Measurements from ENCODE around the gene FNIP2. TPM values are rescaled to one million over a fixed set of nuclear protein-coding genes. Genes with fewer than 3 reads are reported as not detected.
"Not testable (repeated sequence)": the region's sequence is repeated elsewhere in the genome, so short reads cannot be mapped to it uniquely, and the experiment has no call there.

The FNIP2 gene
- total RNA-seq, 2 donors from 2014 or later: 26.7 to 38.2 TPM

GRCh38 chr4:158913766-158914165 lies 144.9 kb downstream of the FNIP2 start:
- WGBS, 2 donors: 78 to 89% methylated on average over 5 of the region's 5 CpGs
- Histone ChIP-seq H3K27ac (no peak overlapping the region), H3K9me3 (no peaks in the 10 kb centered on the region), H3K36me3 (replicated peaks in 1 of 2; ENCODE audit: insufficient read depth in 1 of 2, low read depth in 2 of 2) (no peaks in the 10 kb centered on the region), H3K27me3 (no peaks in the 10 kb centered on the region), H3K4me1 (no peaks in the 10 kb centered on the region), H3K4me3 (no peak overlapping the region)
- ATAC-seq (no peak), DNase-seq (no peak)
- intact Hi-C loops (cut with DNase I): no loop called here
- TF ChIP-seq POLR2A (IDR thresholded peaks at IDR 0.05) (no peak), CTCF (IDR thresholded peaks at IDR 0.05) (no peak)

DNA sequence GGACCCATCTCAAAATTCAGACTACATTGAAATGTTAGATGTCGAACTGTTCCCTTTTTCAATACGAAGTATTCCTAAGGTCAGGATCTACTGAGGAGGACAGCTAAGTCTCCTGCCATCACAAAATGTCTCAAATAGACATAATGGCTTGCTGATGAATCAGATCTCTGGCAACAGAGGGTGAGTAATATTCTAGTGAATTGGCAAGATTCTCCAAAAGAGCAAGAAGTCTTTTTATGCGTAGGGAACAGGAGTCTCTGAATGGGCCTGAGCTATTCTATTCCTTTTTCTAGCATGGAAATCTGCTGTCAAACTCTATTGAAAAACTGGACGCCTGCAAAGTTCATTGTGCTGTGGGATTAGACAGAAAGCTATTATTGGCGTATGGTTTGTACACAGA lies 145.4 kb downstream of the FNIP2 start:
- Histone ChIP-seq H3K36me3 (replicated peaks in 1 of 2; ENCODE audit: insufficient read depth in 1 of 2, low read depth in 2 of 2) (no peaks in the 10 kb centered on the region), H3K27ac (no peak overlapping the region), H3K27me3 (no peaks in the 10 kb centered on the region), H3K4me3 (no peak overlapping the region), H3K9me3 (no peaks in the 10 kb centered on the region), H3K4me1 (no peaks in the 10 kb centered on the region)
- DNase-seq (no peak), ATAC-seq (no peak)
- TF ChIP-seq CTCF (IDR thresholded peaks at IDR 0.05) (no peak), POLR2A (IDR thresholded peaks at IDR 0.05) (no peak)
- 76 to 81% methylated on average over 5 of the region's 5 CpGs for WGBS, 2 donors
- intact Hi-C loops (cut with DNase I): no loop called here

DNA sequence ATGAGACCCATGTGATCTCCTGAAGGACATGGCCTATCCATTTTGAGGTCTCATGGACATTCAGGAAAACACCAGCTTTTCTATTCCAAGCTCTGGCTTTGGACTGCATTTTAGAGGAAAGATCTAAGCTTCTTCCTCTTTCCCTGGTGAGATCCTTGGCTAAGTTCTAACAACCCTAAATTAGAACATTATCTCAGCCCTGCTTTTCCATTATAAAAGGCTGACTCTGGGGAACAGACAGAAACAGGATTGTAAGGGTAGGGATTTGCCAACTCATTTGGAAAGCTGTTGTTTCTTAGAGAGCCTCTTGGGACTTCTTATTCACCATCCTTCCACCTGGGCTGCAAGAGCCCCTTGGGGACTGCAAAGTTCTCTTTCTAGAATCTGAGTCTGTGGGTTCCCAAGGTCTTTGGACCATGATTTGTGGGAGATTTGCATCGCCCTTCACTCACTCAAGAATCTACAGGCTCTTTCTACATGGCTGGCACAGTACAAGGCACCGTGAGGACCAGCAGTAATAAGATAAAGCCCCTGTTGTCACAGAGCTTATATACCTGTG lies 146.9 kb downstream of the FNIP2 start:
- H3K4me1 ChIP-seq: no peaks in the 10 kb centered on the region
- 78 to 96% methylated on average over 2 of the region's 2 CpGs for WGBS, 2 donors
- TF ChIP-seq POLR2A (IDR thresholded peaks at IDR 0.05) (no peak), CTCF (IDR thresholded peaks at IDR 0.05) (no peak)
- no peaks in the 10 kb centered on the region for H3K36me3 ChIP-seq (replicated peaks in 1 of 2; ENCODE audit: insufficient read depth in 1 of 2, low read depth in 2 of 2)
- ATAC-seq (no peak), DNase-seq (no peak)
- intact Hi-C loops (cut with DNase I): no loop called here
- no peak overlapping the region for H3K4me3 ChIP-seq
- H3K27ac ChIP-seq: no peak overlapping the region
- no peaks in the 10 kb centered on the region for H3K9me3 ChIP-seq
- no peaks in the 10 kb centered on the region for H3K27me3 ChIP-seq

DNA sequence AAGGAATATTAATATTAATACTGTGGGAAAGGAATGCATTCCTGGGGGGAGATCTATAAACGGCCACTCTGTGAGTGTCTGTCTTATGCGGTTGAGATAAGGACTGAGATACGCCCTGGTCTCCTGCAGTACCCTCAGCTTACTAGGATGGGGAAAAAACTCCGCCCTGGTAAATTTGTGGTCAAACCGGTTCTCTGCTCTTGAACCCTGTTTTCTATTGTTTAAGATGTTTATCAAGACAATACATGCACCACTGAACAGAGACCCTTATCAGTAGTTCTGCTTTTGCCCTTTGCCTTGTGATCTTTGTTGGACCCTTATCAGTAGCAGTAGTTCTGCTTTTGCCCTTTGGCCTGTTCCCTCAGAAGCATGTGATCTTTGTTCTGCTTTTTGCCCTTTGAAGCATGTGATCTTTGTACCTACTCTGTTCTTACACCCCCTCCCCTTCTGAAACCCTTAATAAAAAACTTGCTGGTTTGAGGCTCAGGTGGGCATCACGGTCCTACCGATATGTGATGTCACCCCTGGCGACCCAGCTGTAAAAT lies 151.7 kb downstream of the FNIP2 start:
- H3K9me3 ChIP-seq; H3K4me3 ChIP-seq; ATAC-seq; H3K36me3 ChIP-seq (replicated peaks in 1 of 2; ENCODE audit: insufficient read depth in 1 of 2, low read depth in 2 of 2); H3K27me3 ChIP-seq; DNase-seq; intact Hi-C loops (cut with DNase I); H3K27ac ChIP-seq; H3K4me1 ChIP-seq: not testable (repeated sequence)
- WGBS, 2 donors: 75 to 82% methylated on average over 8 of the region's 8 CpGs

- DNase-seq; H3K27me3 ChIP-seq; H3K4me3 ChIP-seq; H3K4me1 ChIP-seq; H3K9me3 ChIP-seq; H3K36me3 ChIP-seq (replicated peaks in 1 of 2; ENCODE audit: insufficient read depth in 1 of 2, low read depth in 2 of 2); intact Hi-C loops (cut with DNase I); ATAC-seq; H3K27ac ChIP-seq: not testable (repeated sequence)
- 94 to 98% methylated on average over 8 to 16 of the region's 19 CpGs for WGBS, 2 donors
Observed at GRCh38 chr4:158927774-158928173, 158.9 kb downstream of the FNIP2 start.
